ENCODE data around the gene PRSS38.

Gene PRSS38

DNA sequence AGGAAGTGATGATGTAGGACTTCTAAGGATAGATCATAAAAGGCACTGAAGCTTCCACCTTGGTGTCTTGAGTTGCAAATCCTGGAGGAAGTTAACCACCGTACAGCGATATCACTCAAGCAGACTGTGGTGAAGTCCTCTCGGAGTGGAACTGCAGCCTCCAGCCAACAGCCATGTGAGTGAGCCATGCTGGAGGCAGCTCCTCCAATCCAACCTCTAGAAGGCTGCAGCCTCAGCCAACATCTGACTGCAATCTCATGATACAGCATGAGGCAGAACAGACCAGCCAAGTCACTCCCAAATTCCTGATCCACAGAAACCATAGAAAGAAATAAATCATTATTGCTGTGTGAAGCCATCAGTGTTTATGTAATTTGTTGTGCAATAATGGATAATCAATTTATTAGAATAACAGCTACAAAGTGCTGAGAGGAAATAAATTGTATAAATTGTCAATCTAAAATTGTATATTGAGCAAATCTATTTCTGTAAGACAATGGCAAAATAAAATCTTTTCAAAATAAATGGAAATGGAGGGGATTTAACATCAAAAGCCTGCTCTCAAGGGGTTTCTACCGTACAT is 65.0 kb downstream of the PRSS38 start:
- intact Hi-C loops (cut with DNase I): no loop called here
- DNase-seq: no peak

DNA sequence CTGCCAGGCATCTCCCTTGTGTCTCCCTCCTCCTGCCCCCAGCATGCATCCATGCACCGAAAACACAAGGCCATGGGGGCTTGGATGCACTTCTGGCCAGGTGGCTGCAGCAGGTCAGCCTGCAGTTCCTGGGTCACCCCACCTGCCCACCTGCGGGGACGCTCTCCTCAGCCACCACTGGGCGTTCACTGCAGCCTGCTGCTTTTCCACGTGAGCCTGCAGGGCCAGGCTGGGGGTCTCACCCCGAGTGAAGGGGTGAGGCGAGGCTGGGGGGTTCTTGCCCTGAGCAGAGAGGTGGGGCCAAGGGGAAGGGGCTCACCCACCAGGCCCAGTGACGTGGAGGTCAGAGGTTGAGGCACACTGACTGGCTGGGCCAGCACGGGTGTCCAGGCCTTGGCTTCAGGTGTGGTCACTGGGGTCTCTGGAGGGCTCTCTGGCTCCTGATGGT is 67.6 kb downstream of the PRSS38 start:
- intact Hi-C loops (cut with DNase I): no loop called here
- DNase-seq: peak in 4 of 10 donors; percentile 22 to 83 (median 68)

- intact Hi-C loops (cut with DNase I): no loop called here
- peak in 3 of 10 donors; percentile 35 to 70 (median 55) for DNase-seq
Observed at GRCh38 chr1:227883641-227884301, 68.3 kb downstream of the PRSS38 start.

DNA sequence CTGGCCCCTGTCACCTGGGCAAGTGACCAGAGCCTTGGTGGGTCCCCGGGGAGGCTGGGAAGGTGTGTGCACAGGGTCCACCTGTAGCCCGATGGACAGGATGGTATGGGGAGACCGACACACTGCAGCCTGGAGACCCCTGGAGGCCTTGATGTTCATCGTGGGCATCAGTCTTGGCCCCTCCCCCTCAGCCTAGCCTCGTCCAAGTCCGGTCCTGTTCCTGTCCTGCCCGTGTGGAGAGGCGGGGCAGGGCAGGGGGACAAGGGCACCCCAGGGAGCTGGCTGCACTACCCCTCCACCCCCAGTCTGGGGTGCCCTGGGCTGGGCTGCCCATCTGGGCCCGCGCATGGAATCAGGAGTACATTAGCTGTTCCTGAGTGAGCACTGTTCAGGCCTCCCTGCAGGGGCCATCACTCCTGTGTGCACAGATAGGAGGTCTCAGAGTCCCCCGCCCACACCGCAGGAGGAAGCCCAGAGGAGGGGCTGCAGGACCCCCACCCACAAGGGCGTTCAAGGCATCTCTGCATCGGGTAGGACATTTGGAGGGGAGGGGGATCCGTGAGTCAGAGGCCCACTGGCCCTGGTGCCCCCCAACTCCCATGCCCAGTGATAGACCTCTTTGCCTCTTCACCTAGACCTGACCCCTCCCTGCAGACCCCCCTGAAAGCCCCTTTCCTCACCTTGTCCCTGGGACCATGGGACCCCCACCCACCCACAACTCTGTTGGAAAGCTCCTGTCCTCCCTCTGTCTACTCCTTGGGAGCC is 69.1 kb downstream of the PRSS38 start:
- intact Hi-C loops (cut with DNase I): no loop called here
- DNase-seq: peak in 4 of 10 donors; percentile 6 to 71 (median 38)

DNA sequence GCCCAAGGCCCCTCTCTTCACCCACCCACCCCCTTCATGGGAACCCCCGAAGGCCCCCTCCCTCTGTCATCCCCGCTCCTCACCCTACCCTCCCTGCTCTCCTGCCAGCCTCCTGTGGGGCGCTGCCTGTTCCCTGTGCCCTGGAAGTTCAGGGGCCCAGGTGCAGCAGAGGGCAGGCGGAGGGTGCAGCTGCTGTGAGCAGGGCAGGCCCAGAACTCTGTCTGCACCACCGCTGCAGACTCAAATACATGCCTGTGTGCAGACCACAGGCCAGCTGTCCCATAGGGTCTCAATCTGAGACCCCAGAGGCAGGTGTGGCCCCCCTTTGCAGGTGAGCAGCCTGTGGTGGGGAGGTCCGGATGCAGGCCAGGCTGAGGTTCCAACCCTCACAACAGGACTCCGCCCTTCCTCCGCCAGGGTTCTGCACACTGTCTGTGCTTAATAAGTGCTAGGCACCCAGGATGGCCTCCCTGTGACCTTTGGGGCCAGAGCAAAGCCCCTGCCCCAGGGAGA is 69.7 kb downstream of the PRSS38 start:
- DNase-seq: peak in 2 of 10 donors; percentile 48 to 69
- intact Hi-C loops (cut with DNase I): no loop called here

- DNase-seq: peak in 5 of 10 donors; percentile 5 to 86 (median 25)
Observed at GRCh38 chr1:227885648-227886502, 70.4 kb downstream of the PRSS38 start.

GRCh38 chr1:227886503-227886961 is 71.1 kb downstream of the PRSS38 start:
- peak in 5 of 10 donors; percentile 7 to 70 (median 65) for DNase-seq
- intact Hi-C loops (cut with DNase I): no loop called here

More at GRCh38 chr1:227885648-227886502, 70.4 kb downstream of the PRSS38 start:
- intact Hi-C loops (cut with DNase I): no loop called here

DNA sequence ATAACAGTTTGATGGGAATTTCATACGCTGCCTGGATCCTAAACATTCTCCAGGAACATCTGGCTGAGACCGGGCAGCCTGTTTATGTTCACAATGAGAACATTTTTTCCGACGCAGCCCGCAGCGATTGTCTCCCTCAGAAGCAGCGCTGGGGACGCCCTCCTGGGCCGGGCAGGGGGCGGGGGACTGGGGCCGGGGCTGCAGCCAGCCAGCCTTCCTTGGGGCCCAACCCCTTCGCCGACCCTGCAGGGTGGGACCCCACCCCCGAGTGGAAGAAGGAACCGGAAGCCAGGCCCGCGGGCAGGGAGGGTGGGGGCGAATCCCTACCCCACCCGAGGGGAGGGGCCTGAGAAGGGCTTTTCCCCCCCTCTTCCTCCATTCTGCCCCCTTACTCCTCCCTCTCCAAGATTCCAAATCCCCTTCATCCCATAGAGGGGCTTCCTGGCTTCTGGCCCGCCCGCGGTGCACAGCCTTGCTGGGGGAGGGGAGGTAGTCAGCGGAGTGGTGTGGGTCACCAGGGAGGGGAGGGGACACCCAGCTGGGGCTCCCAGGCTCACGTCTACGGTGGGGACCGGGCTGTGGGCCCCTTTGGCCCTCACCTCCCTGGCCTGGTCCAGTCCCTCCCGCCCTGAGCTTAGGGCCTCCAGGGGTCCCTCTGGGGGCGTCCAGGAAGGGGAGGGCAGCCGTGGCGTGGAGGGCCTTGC is 71.7 kb downstream of the PRSS38 start:
- intact Hi-C loops (cut with DNase I): no loop called here
- peak in 5 of 10 donors; percentile 18 to 79 (median 60) for DNase-seq

DNA sequence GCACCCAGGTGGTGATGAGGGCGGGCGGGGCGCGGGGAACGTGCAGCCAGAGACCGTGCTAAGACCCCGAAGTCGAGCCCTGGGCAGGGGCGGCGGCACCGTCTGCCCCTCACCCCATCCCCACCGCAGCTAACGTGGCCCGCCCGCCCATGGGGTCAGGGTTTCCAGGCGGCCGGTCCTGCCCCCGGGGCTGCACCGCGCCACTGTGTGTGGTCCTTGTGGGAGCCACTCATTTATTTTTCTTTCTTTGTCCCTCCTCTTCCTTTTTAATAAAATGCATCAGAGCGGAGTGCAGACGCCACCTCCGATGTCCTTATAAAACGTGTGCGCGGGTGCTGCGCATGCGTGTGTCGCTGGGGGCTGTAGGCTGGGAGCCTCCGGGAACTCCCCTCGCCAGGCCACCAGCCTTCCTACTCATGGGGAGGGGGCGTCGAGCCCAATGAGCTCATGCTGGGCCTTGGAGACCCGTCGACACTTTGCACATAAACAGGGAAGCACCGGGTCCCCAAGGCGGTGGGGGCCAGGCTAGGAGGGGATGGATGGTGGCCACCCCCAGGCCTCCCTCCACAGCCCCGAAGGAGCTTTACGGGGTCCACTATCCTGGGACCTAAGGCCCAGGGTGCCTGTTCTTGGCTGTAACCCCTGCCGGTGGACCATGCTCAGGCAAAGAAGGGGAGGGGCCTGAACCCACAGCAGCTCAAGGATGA is 72.4 kb downstream of the PRSS38 start:
- intact Hi-C loops (cut with DNase I): no loop called here
- peak in 5 of 10 donors; percentile 8 to 82 (median 55) for DNase-seq

DNA sequence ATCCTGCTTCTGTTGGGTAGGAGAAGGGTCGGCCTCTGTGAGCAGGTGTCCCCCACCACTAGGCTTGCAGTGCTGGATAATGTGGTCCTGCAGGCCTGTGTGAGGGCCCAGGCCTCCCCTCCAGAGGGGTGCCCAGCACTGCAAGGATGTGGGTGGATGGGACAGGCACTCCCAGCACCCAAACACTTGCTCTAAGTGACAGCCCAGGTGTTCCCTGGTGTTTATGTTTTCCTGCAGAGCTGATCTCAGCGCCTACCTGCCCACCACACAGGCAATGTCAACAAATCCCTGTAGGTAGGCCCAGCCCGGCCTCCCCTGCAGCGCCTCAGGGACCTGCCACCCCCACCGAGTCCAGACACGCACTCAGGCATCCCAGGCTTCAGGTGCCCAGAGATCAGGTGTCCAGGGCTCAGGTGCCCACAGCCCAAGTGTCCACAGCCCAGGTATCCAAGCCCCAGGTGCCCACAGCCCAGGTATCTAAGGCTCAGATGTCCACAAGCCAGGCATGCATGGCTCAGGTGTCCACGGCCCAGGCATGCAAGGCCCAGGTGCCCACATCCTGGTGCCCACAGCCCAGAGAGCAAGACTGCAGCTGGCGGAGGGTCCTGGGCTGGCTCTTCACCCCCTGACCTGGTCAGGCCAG is 73.0 kb downstream of the PRSS38 start:
- DNase-seq: peak in 4 of 10 donors; percentile 6 to 76 (median 42)
- intact Hi-C loops (cut with DNase I): no loop called here

- intact Hi-C loops (cut with DNase I): no loop called here
- peak in 4 of 10 donors; percentile 2 to 75 (median 20) for DNase-seq
Observed at GRCh38 chr1:227889047-227889862, 73.8 kb downstream of the PRSS38 start.

GRCh38 chr1:227889863-227890405 is 74.5 kb downstream of the PRSS38 start:
- intact Hi-C loops (cut with DNase I): no loop called here
- DNase-seq: peak in 7 of 10 donors; percentile 3 to 76 (median 14)

- peak in 8 of 10 donors; percentile 4 to 79 (median 12) for DNase-seq
- intact Hi-C loops (cut with DNase I): no loop called here
Observed at GRCh38 chr1:227890451-227891222, 75.2 kb downstream of the PRSS38 start.

GRCh38 chr1:227891223-227891954 is 75.9 kb downstream of the PRSS38 start:
- intact Hi-C loops (cut with DNase I): no loop called here
- peak in 7 of 10 donors; percentile 3 to 62 (median 14) for DNase-seq

GRCh38 chr1:227891955-227892488 is 76.5 kb downstream of the PRSS38 start:
- DNase-seq: peak in 7 of 10 donors; percentile 0 to 67 (median 18)
- intact Hi-C loops (cut with DNase I): no loop called here
